DMS153 (cell line): ENCODE results near the gene IRAG1.
"Not testable (repeated sequence)": the region's sequence is repeated elsewhere in the genome, so short reads cannot be mapped to it uniquely, and the experiment has no call there.

Experiments used
- DNase-seq: peaks from one replicate; lab custom pipeline; 2025; lab: John Stamatoyannopoulos, UW

IRAG1 gene

GRCh38 chr11:10708131-10708530 is 14.6 kb upstream of the IRAG1 start:
- no peak for DNase-seq

GRCh38 chr11:10701982-10702381 is 8.4 kb upstream of the IRAG1 start:
- no peak for DNase-seq

GRCh38 chr11:10699072-10699471 is 5.5 kb upstream of the IRAG1 start:
- no peak for DNase-seq

- DNase-seq: no peak
Observed at GRCh38 chr11:10697323-10697620, 3.7 kb upstream of the IRAG1 start.

- DNase-seq: no peak
Observed at GRCh38 chr11:10696468-10697322, 3.1 kb upstream of the IRAG1 start.

GRCh38 chr11:10695833-10696232 is 2.3 kb upstream of the IRAG1 start:
- no peak for DNase-seq

- no peak for DNase-seq
Observed at GRCh38 chr11:10694486-10695239, 1.1 kb upstream of the IRAG1 start.

DNA sequence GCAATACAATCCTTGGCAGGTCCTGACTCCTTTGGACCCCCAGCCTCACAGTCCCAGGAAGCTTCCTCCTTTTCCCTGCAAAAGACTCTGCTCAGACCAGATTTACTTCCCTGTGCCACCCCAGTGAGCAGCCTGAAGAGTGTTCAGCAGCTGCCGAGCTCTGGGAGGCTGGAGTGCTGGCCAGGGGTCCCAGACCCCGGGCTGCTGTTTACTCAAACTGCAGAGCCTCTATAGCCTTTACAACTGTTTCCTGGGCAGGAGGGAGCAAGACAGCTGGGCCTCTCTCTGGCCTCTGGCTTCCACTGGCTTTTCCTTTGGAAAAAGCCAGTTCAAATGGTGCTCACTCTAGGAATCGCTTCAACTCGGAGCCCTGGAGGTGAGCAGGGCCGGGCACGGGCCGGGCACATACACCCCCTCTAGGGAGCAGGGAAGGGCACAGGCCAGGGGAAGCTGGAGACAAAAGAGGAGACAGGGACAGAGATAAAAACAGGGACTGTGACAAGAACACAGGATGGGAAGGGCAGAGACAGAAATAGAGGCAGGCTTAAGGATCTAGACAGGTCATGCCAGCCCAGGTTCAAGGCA is 932 bp downstream of the IRAG1 start:
- no peak for DNase-seq

- no peak for DNase-seq
Observed at GRCh38 chr11:10688401-10688800, 5.2 kb downstream of the IRAG1 start.

DNA sequence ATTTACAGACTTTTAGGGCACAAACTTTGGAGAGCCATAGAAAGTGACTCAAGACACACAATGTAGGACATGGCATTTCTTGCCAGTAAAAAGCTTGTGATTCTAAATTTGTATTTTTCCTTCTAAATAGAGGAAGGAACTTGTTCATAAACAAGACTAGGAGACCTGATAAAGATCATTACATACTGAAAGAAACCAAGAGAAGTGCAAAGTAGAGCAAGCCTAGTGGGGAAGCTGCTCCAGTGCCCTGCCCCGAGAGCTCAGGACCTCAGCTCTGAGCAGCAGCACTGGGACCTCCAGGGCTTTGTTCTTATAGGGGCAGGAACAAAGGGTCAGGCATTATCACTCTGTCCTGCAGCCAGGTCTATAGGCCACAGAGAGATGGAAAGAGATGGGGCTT is 7.2 kb downstream of the IRAG1 start:
- no peak for DNase-seq

DNA sequence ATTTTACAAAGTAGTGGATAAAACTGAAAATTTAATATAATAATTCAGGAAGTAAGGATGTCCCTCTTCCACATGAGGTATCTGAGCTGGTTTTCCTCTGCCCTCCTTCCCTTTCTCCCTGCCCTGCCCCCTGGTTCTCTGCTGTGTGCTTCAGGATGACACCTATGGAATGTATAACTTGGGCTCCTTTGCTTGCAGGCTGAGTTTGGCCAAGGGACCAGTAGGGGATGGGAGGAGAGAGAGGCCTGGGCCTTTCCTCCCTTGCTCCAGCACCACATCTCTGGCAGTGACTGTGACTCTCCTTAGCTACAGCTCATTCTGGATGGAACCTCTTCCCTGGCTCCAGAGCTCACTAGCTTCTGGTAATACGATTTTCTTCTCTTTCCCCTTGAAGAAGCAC is 10.1 kb downstream of the IRAG1 start:
- DNase-seq: no peak

DNA sequence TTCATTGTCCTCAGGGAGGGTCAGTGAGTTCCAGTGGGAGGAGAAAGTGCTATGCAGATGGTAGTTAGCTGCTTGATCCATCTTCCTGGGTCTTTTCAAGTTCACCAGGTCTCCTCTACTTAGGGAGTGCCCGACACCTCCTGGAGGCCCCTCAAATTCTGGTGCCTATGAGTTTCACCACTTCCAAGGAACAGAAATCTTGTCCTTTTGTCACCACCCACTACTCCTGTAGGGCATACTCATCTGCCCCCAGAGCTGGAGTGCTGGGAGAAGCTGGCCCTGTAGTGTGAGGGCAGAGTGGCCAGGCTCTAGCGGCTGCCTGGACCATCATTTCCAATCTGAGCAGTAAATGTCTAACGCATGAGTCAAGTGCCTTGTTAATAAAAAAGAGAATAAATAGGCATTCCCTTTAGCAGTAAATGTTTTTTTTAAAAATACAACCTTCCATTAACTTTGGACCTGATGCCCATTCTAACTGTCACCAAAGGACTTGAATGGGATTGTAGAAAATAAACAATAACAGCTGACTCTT is 12.5 kb downstream of the IRAG1 start:
- peak; percentile 62 for DNase-seq

DNA sequence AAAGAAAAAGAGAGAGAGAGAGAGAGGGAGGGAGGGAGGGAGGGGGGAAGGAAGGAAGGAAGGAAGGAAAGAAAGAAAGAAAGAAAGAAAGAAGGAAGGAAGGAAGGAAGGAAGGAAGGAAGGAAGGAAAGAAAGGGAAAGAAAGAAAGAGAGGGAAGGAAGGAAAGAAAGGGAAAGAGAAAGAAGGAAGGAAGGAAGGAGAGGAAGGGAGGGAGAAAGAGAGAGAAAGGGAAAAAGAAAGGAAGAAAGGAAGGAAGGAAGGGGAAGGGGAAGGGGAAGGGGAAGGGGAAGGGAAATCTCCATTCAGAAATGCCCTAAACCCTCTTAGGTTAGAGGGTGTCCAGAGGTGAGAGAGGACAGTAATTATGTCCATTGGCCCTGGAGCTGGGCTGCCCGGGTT is 13.3 kb downstream of the IRAG1 start:
- DNase-seq: not testable (repeated sequence)

DNA sequence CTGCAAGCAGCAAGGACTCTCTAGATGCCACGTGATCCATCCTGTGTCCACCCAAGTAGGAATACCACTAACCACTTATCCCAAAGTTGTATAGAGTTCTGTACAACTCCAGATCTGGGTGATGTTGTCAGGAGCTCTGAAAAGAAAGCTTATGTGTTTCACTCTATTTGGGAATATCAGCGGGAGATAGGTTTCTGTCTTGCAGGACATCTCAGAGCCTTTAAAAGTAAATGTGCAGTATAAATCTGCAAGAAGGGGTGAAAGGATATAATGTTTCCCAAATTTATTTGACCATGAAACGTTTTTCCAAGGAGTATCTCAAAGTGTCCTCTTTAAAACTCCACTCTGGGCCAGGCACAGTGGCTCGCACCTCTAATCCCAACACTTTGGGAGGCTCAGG is 13.9 kb downstream of the IRAG1 start:
- DNase-seq: no peak

DNA sequence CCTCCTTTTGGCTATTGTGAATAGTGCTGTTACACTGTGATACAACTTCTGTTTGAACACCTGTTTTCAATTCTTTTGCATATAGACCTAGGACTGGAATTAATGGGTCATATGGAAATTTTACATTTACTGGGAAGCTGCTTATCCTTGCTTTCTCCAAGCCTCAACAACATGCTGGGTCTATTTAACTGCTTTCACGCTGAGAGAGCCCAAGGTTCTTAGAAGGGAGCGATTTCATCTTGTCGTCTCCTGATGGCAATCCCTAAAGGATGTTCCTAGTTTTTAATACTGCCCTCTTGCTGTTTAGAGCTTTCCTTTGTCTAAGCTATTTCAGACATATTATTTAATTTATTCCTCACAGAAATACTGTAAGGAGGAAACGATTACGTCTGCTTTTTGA is 15.5 kb downstream of the IRAG1 start:
- DNase-seq: no peak

GRCh38 chr11:10676919-10677318 is 16.6 kb downstream of the IRAG1 start:
- no peak for DNase-seq

GRCh38 chr11:10674911-10675440 is 18.6 kb downstream of the IRAG1 start:
- DNase-seq: no peak

DNA sequence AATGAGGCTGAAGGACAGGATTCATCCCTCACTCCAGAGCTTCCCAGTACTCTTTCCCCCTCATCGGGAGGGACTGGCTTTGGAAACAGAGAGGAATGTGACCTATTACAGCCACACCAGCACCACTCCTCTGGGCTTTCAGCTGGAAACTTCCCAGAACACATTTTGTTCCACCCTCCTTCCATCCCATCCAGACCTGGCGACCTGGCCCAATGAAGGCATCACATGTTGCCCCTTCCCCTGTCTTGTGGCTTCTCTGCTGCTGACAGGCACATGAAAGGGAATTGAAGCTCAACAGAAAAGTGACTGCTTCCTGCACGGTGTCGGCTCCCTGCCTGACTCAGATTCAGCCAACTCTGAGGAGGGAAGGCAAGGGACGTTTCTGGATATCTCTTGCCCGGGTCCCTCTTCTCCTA is 19.1 kb downstream of the IRAG1 start:
- no peak for DNase-seq

DNA sequence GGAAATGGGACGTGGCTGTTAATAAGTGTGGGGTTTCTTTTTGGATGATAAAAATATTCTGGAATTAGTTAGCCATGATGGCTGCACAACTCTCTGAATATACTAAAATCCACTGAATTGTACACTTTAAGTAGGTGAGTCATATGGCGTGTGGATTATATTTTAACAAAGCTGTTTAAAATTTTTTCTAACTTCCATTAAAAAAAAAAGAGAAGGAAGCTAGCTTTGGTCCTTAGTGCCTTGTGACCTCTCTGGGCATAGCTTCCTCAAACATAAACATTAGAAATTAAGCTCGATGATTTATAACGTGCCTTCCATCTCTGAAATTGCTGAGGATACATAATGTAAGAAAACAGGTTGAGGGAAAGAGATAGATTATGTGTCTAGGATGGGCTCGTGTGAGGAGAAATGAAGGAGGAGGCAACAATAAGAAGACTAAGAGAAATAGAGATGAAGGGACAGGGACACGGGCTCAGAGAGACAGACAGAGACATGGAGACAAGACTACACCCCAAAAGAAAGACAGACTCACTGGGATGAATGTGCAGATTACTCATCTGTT is 20.0 kb downstream of the IRAG1 start:
- no peak for DNase-seq

- DNase-seq: peak; percentile 20
Observed at GRCh38 chr11:10670099-10670498, 23.5 kb downstream of the IRAG1 start.

- DNase-seq: peak; percentile 70
Observed at GRCh38 chr11:10669258-10670033, 24.1 kb downstream of the IRAG1 start.

DNA sequence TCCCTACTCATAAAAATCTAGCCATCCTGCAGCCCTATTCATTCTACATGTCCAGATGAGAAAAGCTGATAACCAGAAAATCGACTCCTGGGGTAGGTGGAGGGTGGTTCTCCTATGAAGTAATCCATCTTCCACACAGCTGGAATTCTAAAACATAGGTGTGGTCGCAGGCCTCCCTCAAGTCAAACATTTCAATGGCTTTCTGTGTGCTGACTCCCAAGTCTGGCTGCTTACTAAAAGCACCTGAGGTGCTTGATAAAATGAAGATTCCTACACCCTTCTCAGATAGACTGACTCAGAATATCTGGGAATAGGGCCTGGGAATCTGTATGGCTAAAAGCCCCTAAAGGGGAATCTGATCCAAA is 26.1 kb downstream of the IRAG1 start:
- no peak for DNase-seq
